SK-N-SH (cell line): Measurements from ENCODE around the gene SHCBP1L. TPM values are rescaled to one million over a fixed set of nuclear protein-coding genes. Genes with fewer than 3 reads are reported as not detected.

Experiments
- polyA plus RNA-seq, 3 experiments: library from polyadenylated mRNA; depleted of rRNA; stranded (reverse); fragments of >200 nt; gene quantifications; 2 replicates each; pipeline ENCODE4 v1.2.3, GENCODE V29; 2012
- small RNA-seq, 7 experiments: library from RNA; depleted of rRNA; stranded (forward); fragments of <200 nt; gene quantifications; one replicate each; pipeline ENCODE3, GENCODE V24; 2012

Gene SHCBP1L
- polyA plus RNA-seq, 1 of the 3 experiments (the other 2 are of a cell fraction), result not detected

Small RNA genes within 50 kb of the gene (small RNA-seq; reads per million reads assigned to genes)
- gene HMGN1P4, result 0 to 0.21 (median 0) reads per million in 7 experiments
- 0 reads per million in 7 experiments for gene RNU6-41P

Other genes starting within 250 kb of the SHCBP1L start
- gene NPL, start 163.4 kb downstream of the SHCBP1L start, polyA plus RNA-seq (2012; rRNA removed), result 1.5 and 2.5 TPM in 2 replicates
- gene DHX9, start 113.8 kb downstream of the SHCBP1L start, polyA plus RNA-seq (2012; rRNA removed), result 145 and 170 TPM in 2 replicates
- 90.4 and 101 TPM in 2 replicates for gene LAMC1, start 70.3 kb upstream of the SHCBP1L start, polyA plus RNA-seq (2012; rRNA removed)
- 0.15 and 0.16 TPM in 2 replicates for gene LAMC2, start 233.1 kb upstream of the SHCBP1L start, polyA plus RNA-seq (2012; rRNA removed)